H7 (cell line): ENCODE data around the gene GPSM1. TPM values are rescaled to one million over a fixed set of nuclear protein-coding genes. Genes with fewer than 3 reads are reported as not detected.

Experiments used
- DNase-seq: peaks from one replicate; pipeline ENCODE4 v3.0.0; 2012
- H3K27me3 ChIP-seq: 2 replicates; pipeline ENCODE4 v1.6.0; 2011; ENCODE audit warnings: mild to moderate bottlenecking, low read length; ENCODE audit not compliant: control insufficient read depth, insufficient read depth
- H3K36me3 ChIP-seq: replicated peaks from 2 replicates; pipeline ENCODE4 v1.5.1; 2011; ENCODE audit warnings: low read length; ENCODE audit not compliant: control insufficient read depth, insufficient read depth
- H3K4me3 ChIP-seq: 2 replicates; pipeline ENCODE4 v1.5.1; 2011; ENCODE audit warnings: low read depth, mild to moderate bottlenecking, control low read depth, low read length, moderate library complexity; ENCODE audit not compliant: insufficient read depth
- total RNA-seq: library from RNA; depleted of rRNA; stranded (reverse); fragments of >200 nt; shearing (Covaris generic); gene quantifications from 2 replicates; pipeline ENCODE4 v1.2.3, GENCODE V29; 2014

GPSM1 gene
- total RNA-seq, 1 experiment from 2014 or later = 22.2 TPM

DNA sequence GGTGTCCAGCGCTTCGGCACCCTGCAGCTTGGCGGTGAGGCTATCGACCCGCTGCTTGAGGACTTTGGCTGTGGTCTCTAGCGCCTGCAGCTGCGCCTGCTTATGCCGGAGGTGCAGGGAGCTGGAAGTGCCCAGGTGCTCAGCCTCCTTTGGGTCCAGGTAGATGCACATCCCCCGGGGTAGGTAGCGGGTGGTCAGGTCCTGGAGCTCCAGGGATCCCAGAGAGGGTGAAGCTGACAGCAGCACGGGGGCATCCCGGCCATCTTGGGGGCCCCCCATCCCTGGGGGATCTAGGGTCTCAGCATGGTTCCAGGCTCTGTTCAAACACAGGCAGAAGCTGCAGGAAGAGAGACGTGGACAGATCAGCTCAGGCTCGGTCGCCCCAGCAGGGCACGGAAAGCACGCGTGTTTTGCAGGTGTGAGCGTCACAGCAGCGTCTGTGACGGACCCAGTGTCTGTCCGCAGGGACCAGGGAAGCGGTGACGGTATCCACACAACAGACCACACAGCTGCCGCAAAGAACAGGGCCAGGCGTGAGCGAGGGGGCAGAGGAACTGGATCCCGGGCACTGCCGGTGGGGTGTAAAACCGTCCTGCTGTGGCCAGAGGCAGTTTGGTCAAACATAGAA lies 40.9 kb upstream of the GPSM1 start:
- Histone ChIP-seq H3K36me3 (no peaks in the 10 kb centered on the region), H3K27me3 (no peaks in the 10 kb centered on the region), H3K4me3 (no peak overlapping the region)
- no peak for DNase-seq

DNA sequence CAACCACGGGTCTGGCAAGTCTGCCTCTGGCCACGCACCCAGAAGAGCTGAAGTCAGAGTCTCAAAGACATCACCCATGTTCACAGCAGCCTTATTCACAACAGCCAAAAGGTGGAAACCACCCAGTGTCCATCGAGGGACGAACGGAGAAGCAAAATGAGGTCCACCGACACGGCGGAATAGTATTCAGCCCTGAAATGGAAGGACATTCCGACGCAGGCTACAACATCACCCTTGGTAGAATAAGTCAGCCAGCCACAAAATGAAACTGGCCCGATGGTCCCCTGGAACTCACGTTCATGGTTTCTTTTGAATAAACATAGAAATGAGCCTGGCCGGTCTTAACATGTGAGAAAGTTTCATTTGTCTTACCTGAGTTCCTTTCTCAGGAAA lies 40.4 kb upstream of the GPSM1 start:
- DNase-seq = no peak
- no peaks in the 10 kb centered on the region for H3K36me3 ChIP-seq
- no peak overlapping the region for H3K4me3 ChIP-seq
- H3K27me3 ChIP-seq = no peaks in the 10 kb centered on the region

DNA sequence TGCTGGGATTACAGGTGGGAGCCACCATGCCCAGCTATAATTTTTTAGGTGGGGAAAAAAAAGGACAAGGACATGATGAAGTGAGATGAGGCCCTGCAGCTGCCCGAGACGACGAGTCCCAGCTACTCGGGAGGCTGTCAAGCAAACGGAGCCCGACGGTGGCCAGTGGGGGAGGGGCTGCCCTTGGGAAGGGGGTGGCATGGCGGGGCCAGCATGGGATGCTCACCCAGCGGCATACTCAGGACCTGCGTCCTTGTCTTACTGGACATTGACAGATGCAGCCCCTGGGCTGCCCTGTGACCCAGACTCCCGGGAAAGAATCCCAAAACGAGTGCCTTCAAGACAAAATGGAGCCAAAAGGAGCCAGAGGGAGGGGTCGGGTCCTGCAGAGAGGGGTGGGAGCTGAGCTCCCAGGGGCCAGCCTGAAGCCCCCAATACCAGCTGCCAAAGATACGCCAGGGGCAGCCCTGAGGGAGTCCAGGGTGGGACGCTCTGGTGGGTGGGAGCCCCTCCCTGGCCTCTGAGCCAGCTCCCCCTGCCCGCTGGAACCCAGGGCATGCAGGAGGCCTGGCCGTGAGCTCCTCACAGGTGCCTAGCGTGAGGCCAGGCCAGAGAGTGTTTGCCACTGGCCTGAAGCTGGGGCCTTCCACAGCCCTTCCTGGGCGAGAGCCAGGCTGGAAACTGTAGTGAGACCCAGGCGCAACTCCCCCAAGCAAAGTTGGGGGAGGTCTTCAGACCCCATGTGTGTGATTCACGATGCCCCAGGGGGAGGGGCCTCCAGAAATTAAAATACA lies 39.2 kb upstream of the GPSM1 start:
- no peak for DNase-seq
- Histone ChIP-seq H3K36me3 (no peaks in the 10 kb centered on the region), H3K27me3 (no peaks in the 10 kb centered on the region), H3K4me3 (no peak overlapping the region)

GRCh38 chr9:136289651-136290507 lies 37.5 kb upstream of the GPSM1 start:
- DNase-seq = no peak
- H3K27me3 ChIP-seq = no peaks in the 10 kb centered on the region
- H3K36me3 ChIP-seq = no peaks in the 10 kb centered on the region
- H3K4me3 ChIP-seq = no peak overlapping the region

DNA sequence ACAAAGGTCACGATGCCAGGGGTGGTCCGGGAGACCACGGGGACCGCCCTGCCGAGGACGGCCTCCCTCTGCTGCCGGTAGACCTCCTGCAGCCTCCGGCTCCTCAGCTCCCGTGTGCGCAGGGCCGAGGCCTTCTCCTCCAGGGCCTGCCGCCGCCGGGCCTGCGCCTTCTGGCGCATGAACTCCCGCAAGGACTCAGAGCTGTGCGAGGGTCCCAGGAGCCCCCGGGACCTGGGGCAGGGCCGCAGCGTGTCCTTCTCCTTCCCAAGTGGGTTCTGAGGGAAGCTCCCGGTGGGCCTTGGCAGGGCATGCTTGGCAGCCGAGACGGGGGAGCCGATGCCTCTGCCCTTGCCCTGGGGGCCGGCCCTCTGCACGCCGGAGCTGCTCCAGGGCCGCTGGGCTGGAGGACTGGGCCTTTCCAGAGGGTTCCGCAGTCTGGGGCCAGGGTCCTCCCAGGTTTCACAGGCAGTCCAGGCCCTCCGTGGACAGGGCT lies 36.8 kb upstream of the GPSM1 start:
- Histone ChIP-seq H3K27me3 (no peaks in the 10 kb centered on the region), H3K4me3 (no peak overlapping the region), H3K36me3 (no peaks in the 10 kb centered on the region)
- no peak for DNase-seq

- Histone ChIP-seq H3K27me3 (no peaks in the 10 kb centered on the region), H3K36me3 (no peaks in the 10 kb centered on the region), H3K4me3 (no peak overlapping the region)
- no peak for DNase-seq
Measured at GRCh38 chr9:136291306-136292025, 35.9 kb upstream of the GPSM1 start.

- Histone ChIP-seq H3K36me3 (no peaks in the 10 kb centered on the region), H3K27me3 (no peaks in the 10 kb centered on the region), H3K4me3 (no peak overlapping the region)
- DNase-seq = no peak
Measured at GRCh38 chr9:136292026-136292538, 35.3 kb upstream of the GPSM1 start.

DNA sequence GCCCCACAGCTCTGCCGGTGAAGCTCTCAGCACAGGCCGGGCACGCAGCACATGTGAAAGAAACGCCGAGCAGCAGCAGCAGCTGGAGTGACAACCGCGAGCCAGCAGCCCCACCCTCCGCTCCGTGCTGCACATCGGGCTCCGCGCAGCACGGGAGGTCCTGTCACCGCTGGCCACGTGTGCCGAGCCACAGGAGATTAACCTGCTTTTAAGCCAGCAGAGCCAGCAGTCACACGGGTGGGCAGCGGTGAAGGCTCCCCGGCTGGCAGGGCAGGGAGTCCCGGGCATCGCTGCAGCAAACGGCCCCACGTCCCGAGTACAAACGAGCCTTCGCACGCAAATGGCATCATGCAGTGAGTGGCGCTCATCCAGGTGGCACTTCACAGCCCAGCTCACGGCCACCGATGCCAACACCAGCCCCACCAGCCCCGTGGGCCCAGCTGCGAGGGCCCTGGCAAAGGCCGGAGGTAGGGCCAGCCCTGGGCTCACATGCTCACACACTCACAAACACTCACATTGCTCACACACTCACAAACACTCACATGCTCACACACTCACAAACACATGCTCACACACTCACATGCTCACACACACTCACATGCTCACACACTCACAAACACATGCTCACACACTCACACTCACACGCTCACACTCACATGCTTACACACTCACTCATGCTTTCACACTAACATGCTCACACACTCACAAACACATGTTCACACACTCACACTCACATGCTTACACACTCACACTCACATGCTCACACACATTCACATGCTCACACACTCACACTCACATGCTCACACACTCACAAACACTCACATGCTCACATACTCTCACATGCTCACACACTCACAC lies 34.5 kb upstream of the GPSM1 start:
- DNase-seq = no peak
- Histone ChIP-seq H3K27me3 (no peaks in the 10 kb centered on the region), H3K36me3 (no peaks in the 10 kb centered on the region), H3K4me3 (no peak overlapping the region)

GRCh38 chr9:136293476-136294077 lies 33.8 kb upstream of the GPSM1 start:
- DNase-seq = no peak
- no peak overlapping the region for H3K4me3 ChIP-seq
- H3K36me3 ChIP-seq = no peaks in the 10 kb centered on the region
- H3K27me3 ChIP-seq = no peaks in the 10 kb centered on the region

DNA sequence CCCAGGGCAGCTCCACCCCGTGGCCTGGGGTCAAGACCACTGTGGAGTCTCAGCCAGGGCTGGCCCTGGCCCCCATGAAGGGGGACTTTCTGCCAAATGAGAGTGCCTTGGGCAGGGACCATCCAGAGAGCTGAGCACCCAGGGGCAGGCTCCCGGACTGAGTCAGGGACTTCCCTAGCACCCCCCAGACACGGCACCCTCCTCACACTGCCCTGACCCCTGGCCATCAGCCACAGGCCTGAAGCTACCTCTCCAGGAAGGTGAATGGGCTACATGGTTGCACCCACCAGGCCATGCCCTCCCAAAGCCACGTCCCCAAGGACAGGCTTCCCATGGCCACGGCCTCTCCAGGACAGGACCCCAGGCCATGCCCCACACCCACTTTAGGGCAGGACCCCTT lies 32.9 kb upstream of the GPSM1 start:
- H3K27me3 ChIP-seq = no peaks in the 10 kb centered on the region
- DNase-seq = no peak
- no peaks in the 10 kb centered on the region for H3K36me3 ChIP-seq
- H3K4me3 ChIP-seq = no peak overlapping the region

DNA sequence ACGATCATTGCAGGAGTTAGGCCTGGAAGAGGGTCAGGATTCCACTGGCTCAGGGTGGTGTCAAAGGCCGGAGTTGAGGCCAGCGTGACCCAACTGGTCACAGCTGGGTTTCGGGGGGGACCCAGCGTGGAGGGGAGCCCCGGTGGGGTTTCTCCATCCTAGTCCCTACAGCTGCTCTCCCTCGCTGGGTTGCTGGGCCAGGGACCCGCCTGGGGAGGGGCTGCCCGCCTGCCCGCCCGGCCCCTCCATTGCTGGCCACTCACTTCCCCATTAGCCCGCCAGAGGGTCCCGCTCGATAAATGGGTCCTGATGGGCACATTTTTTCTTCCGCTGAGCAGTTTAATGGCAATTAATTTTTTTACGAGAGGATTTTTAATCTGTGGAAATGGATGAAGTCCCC lies 32.3 kb upstream of the GPSM1 start:
- no peak for DNase-seq
- no peaks in the 10 kb centered on the region for H3K36me3 ChIP-seq
- no peaks in the 10 kb centered on the region for H3K27me3 ChIP-seq
- H3K4me3 ChIP-seq = no peak overlapping the region

DNA sequence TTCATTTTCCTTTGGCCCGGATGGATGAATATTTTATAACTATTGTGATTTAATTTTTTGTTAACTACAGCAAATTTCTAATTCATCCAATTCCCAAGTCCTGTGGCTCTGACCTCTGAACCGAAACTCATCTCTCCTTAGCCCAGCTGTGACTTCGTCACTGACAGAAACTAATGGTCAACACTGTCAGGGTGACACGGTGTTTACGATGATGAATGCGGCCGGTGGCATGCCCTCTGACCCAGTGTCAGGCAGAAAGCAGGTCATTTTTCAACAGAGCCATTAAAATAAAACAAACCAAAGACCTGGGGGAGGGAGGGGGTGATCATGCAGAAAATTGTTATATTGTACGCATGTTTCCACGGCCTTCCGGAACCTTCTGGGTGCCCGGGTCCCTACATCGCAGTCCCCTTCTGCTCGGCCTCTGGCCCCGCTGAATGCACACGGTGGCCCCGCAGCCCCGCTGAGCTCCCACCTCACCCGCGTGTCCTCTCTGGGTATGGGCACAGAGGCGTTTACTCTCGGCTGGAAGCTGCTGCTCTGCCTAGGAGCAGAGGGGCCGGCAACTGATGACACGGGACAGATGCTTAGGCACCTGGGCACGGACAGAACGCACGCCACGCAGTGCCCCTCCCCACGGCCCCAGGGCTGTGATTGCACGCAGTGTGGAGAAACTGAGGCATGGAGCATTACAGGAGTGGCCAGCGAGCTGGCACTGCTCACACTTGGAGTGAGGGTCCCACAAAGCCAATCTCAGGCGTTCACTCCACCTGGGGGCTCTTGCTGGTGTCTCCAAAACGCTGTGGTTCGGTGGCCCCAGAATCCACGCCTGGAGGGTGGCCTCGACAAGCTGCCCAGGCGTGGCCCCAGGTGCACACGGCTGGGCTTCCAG lies 31.6 kb upstream of the GPSM1 start:
- H3K4me3 ChIP-seq = no peak overlapping the region
- DNase-seq = no peak

More for the DNA sequence above, 31.6 kb upstream of the GPSM1 start:
- Histone ChIP-seq H3K36me3 (no peaks in the 10 kb centered on the region), H3K27me3 (no peaks in the 10 kb centered on the region)
